Measurements from ENCODE around the gene PRRT3.

PRRT3 gene

DNA sequence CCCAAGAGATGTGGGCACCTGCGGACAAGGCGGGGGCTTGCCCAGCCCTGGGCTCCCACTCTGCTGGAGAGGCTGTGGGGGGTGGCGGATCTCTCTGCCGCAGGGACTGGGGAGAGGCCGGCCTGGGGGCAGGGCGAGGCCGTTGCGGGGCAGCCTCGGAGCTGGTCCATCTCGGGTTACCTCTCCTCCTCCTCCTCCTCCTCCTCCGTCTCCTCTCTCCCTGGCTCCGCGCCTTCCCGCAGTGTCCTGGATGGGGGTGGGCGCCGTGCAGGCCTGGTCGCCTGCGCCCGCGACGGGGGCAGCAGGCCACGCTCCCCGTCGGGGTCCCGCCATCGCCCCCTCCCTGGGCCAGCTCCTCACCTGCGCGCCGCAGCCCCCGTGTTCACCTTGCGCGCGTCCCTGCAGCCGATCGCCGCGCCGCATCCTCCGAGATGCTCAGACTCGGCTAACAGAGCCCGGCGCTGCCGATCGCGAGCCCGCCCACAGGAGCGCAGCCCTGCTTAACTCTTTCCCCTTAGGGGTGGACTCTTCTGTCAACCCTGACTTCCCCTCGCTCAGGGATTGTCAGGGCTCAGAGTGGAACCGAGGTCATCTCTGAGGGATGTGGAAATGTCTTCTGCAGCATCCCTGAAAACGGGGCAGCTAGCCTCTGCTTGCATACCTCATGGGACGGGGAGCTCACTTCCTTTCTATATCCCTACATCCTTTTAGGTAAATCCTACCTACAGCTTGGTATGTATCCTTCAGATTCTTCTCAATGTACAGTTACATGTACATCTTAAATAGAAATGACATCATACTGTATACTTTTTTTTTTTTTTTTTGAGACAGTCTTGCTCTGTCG, at the start of gene PRRT3:
Gene PRRT3, minus strand, starts transcription at position 447 of the 844 bp plus-strand sequence. CDS start 2,293 bp downstream, outside the sequence.
- peak; percentile 78 for DNase-seq (ENCODE audit: low spot score)

DNA sequence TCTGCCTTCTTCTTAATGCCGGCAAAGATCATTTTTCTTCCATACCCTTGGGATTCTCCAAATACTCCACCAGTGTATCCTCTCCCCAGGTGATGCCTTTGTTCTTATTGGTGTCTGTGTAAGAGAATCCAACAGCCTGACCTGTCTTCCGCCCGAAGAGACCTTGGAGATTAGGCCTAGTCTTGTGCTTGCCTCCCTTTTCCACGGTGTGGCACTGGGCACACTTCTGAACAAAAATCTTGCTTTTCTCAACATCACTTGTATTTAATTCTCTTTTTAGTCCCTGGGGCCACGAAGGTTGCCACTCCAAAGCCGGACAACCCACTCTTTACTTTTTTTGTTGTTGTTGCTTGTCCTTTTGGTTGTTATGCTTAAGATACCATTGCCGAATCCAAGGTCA, 48.5 kb upstream of the PRRT3 start:
- no peak for DNase-seq (ENCODE audit: low spot score)

DNA sequence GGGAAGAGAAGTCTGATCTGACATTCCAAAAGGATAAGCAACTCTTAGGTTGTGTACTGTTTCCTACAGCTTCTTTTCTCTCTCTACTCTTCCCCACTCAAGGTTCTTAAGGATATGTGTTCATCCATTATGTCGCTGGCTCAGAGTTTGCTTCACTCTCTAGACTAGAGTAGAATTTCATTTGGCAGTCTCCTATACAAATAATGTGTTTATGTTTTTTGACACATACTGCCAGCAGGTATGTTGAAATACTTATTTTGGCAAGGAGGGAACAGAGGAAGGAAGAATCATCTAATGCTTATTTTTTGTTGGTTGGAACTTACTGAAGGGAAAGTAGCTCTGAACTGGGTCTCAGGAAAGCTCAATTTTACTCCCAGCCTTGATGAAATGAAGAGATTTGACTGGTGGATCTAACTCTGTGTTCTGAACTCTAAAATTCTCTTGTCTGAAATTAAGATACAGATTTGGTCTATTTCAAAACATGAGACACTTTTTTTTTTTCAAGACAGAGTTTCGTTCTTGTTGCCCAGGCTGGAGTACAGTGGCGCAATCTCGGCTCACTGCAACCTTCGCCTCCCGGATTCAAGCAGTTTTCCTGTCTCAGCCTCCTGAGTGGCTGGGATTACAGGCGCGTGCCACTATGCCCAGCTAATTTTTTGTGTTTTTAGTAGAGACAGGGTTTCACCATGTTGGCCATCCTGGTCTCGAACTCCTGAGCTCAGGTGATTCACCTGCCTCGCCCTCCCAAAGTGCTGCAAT, 42.1 kb upstream of the PRRT3 start:
- peak; percentile 20 for DNase-seq (ENCODE audit: low spot score)

DNA sequence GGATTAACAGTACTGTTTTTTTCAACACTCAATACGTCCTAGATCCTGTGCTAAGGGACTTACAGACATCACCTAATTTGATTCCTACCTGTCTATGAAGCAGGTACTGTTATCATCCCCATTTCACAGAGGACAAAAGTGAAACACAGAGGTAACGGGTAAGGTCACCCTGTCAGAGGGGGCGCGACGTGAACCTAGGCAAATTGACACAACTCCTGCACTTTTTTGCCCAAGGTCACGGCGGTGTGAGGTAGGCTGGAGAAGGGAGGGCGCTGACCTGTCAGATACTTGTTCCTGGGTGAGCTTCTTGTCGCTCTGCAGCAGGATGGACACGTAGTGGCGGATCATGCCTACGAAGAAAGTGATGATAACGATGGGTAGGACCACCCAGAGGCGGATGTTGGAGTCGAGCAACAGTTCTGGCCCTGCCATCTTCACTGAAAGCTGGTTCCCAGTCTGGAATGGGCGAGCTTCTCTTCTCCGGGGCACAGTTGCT, 34.1 kb upstream of the PRRT3 start:
- DNase-seq (ENCODE audit: low spot score), result no peak

DNA sequence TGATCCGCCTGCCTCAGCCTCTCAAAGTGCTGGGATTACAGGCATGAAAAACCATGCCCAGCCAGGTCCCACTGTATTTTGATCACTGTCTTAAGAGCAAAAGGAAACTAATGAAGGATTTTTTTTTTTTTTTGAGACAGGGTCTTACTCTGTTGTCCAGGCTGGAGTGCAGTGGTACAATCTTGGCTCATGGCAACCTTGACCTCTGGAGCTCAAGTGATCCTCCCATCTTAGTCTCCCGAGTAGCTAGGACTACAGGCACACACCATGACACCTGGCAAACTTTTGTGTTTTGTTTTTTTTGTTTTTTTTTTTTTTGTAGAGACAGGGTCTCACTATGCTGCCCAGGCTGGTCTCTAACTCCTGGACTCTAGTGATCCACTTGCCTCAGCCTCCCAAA, 28.0 kb upstream of the PRRT3 start:
- DNase-seq (ENCODE audit: low spot score), result no peak

DNA sequence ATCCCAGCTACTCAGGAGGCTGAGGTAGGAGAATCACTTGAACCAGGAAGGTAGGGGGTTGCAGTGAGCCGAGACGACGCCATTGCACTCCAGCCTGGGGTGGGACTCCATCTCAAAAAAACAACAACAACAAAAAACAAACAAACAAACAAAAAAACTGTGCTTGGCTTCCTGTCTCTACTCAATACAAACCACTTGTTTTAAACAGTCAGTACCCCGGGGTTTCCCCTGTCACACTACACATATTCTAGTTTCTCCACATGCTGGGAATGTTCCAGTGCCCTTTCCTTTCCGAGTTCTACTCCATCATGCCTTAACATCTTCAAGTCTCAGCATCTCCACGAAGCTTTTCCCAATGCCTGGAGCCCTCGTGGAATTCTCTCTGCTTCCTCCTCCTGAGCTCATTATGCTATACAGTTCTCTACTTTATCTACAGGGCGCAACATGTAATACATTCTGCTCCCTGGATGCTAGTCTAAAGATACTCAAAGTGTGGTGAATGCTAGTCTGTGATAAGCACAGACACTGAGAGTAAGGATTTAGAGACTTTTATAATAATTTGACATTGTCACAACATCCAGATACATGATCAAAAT, 26.6 kb upstream of the PRRT3 start:
- DNase-seq (ENCODE audit: low spot score), result no peak

DNA sequence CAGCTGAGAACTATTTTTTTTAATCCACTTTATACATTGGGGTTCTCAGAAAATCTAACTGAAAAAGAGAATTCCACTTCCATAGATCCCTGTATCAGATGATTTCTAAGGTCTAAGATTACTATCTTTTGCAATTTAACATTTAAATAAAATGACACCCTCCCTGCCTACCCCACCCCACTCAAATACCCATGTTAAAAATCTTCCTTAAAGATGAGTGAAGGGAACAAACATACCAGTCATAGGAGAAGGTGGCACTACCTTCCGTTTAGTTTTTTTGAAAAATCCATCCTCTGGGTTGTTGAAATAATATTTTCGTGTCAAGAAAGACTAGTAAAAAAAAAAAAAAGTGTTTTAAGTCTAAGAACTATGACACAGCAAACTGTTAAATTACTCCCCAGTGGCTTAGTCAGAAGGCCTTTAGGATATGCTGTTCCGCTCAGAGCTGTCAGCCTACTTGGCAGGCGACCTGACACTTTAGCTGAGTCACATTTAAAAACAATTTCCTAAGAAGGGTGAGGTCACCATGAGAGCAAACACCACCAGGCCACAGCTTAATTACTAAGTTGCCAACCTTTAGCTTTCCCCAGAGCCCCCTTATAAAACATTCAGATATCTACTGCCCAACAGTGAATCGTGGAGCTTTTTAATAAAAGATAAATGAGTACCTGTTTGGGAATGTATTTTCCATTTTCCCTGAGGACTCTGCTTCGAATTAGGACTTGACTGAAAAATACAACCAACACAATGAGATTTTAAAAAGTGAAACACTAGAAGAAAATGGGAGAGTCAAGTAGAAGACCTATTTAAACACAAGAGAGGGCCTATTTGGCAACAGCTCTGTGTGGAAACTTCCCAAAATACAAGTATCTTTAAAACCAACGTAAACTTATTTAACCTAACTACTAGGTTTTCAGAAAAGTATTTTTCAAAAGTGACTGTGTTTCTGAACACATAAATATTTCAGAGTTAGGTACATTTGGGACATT, 24.8 kb upstream of the PRRT3 start:
- DNase-seq (ENCODE audit: low spot score), result peak; percentile 88

DNA sequence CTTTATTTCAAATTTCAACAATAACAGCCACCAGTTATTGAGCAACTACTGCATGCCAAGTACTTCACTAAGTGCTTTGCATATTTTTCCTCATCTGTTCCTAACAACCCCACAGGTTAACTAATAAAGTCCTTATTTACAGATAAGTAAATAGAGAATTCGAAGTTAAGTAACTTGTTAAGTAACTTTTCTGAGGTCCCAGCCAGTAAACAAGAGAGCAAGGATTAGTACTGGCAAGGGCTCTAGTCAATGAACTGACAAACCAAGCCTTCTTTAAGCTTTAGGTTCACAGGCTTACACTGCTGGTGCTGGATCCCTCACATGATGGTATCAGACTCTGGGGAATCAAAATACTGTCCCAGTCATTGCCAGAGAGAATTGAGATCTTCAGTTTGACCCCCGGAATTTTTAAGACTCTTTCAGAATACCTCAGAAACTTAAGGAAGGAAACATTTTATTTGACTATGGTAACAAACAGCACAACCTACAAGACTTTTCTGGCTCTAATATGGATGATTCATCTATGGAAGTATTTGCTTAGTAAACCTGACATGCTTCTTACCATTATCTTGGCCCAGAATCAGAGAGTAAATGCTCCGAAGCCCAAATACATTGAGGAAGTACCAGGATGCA, 17.9 kb upstream of the PRRT3 start:
- peak; percentile 74 for DNase-seq (ENCODE audit: low spot score)

DNA sequence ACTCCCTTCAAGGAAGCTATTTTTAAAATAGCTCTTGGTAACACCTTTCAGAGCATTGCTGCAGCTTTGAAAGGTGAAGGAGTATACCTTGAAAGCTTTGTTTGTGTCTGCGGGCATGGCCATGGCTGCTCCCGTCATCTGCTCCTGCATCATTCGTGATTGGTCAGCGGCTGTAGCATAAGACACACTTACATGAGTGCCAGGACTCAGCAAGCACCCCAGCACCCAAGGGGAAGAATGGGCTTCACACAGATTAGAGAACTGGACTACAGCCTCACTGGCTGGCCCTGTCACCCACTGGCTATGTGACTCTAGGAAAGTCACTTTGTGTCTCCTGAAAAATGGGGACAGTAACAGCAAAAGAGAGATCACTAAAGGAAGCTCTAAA, 17.4 kb upstream of the PRRT3 start:
- no peak for DNase-seq (ENCODE audit: low spot score)

DNA sequence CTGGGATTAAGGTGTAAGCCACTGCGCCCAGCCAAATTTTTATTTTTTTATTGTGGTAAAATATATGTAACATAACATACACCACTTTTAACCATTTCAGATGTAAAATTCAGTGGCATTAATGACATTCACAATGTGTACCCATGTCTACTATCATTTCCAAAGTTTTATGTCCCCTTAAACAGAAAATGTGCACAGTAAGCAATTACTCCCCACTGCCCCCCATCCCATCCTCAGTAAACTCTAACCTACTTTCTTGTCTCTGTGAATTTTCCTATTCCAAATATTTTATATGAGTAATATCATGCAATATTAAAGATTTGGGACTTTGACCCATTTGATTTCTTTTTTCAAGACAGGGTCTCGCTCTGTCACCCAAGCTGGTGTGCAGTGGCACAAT, 14.6 kb upstream of the PRRT3 start:
- DNase-seq (ENCODE audit: low spot score), result no peak

DNA sequence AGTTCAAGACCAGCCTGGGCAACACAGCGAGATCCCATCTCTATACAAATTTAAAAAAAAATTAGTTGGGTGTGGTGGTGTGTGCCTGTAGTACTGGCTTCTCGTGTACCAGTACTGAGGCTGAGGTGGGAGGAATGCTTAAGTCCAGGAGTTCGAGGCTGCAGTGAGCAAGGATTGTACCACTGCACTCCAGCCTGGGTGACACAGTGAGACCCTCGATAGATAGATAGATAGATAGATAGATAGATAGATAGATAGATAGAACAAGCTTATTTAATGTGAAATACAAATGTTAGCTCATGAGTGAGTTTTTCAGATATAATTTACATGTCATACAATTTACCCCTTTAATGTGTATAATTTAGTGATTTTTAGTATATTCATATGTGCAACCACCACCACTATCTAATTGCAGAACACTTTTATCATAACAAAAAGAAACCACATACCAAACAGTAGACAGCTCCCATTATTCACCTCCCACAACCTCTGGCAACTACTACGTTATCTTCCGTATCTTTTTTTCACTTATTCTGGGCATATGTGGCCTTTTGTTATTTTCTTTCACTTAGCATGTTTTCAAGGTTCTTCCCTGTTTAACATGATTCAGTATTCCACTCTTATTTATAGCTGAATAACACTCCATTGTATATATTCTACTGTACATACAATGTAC, 13.1 kb upstream of the PRRT3 start:
- DNase-seq (ENCODE audit: low spot score), result no peak

DNA sequence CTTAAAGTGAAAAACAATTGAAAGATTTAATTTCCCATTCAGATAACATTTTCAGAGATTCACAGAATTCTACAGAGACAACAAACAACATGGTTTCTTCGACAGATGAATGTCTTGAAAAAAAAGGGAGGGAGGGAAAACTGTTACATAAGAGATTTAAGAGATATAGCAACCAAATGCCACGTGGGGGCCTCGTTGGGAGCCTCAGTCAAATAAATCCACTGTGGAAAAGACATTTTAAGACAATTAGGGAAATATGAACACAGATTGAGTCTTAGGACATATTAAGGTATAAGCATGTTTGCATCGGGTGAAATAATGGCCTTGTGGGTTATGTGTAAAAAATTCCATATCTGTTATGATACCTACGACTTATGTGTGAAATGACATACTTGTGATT, 5.0 kb upstream of the PRRT3 start:
- DNase-seq (ENCODE audit: low spot score), result peak; percentile 48

DNA sequence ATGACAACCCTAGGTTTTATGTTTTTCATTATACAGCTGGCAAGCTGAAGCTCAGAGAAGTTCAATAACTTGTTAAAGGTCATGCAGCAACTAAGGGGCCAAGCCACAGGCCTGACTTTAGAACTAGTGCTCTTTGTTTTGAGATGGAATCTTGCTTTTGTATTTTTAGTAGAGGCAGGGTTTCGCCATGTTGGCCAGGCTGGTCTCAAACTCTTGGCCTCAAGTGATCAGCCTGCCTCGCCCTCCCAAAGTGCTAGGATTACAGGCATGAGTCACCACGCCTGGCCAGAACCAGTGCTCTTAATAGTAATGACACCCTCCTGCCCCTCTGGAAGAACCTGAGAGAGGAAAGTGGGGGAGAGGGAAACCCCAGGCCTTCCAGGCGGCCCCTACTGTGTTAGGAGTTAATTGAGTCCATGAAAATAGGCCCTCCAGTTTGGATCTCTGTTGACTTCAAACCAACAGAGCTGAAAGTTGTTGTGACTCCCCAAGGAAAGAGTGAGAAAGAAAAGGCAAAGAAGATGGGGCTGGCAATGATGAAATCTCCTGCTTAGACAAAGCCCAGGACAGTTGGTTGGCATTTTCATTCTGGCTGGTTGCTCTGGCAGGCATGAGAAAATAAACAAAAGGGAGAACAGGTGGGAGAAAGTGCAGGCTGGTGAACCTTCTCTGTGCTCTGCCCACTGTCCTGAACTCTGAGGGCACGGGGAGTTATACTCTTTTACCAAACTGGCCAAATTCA, 3.6 kb upstream of the PRRT3 start:
- DNase-seq (ENCODE audit: low spot score), result no peak

DNA sequence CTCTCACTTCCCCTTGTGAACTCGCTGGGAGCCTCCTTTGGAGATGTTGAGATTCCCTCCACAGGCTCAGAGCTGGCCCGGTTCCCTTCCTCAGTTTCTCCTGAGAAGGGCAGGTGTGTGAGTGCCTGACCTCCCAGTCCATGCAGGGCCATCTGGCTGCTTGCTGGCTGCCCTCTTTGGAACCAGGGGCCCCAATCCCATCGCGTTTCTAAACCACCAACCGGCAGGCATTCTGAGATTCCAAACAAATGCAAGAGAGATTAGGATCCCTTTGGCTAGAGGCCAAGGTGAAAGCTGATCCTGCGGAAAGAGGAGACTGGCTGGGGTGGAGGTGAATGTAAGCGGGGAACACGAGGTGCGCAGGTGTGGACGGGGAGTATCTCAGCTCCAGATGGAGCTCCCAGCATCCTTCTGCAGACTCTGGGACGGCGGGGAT, 2.9 kb upstream of the PRRT3 start:
- no peak for DNase-seq (ENCODE audit: low spot score)

DNA sequence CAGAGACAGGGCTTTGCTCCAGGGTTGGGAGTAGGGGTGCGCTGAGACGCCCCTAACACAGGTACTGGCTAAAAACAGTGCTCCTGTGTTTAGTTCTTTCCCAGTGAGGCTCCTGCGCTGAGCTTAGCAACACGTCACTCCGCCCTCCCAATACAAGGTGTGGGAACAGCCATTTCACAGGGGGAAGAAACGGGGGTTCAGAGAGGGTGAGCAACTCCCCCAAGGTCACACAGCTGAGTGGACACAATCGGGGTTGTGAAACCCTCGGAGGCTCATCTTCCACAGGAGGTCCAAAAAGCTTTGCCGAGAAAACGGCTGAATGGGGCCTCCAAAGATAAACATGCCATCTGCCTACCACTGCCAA, 628 bp downstream of the PRRT3 start:
- DNase-seq (ENCODE audit: low spot score), result no peak

DNA sequence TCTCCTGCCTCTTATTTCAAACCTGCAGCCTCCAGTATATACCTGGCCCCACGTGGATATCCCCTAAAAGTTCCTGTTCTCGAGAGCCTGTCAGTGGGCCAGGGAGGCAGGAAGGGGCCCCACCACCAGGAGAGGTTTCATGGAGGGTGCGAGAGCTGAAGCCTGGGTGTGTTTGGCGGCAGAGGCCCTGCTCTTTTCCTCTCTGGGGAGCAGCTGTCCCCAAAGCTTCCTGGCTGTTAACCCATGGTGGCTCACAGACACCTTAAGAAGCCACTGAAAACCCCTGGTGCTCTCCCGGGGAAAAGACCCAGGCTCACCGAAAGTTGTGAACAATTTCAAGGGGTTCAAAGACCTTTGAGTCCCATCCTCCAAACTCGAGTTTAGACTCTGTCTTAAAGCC, 1.1 kb downstream of the PRRT3 start:
- no peak for DNase-seq (ENCODE audit: low spot score)

DNA sequence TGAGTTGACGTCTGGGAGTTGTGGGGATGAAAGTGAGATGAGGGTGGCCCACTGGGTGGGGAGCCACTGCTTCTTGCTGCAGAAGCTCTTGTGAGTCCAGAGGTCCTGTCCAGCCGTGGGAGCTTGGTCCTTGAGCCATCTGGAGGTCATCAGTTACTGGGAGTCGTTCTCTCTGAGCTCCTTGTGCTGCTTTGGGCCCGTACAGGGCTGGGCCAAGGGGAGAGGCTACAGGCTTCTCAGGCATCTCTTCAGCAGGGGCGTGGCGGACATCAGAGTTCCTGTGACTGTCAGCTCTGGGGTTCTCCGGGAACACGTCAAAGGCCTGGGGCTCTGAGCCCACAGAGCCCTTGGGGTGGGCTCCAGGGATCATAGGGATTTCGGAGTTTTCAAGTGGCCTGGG, 2.6 kb downstream of the PRRT3 start:
- no peak for DNase-seq (ENCODE audit: low spot score)

DNA sequence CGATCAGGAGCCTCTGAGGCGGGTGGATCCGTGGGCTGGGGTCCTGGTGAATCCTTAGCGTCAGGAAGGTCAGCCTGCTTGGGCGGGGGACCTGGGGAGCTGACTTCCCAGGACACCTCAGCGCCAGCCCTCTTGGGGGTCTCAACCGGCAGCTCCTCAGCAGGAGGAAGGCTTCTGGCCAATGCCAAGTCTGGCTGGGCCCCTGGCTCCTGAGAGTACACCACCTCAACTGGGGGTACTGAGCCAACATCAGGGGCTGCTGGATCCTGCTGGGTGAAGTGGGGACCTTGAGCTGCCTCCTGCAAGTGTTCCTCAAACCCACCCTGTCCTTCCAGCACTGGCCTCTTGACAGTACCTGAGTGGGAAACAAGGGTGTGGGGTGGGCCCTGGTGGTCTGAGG, 3.1 kb downstream of the PRRT3 start:
- DNase-seq (ENCODE audit: low spot score), result no peak

DNA sequence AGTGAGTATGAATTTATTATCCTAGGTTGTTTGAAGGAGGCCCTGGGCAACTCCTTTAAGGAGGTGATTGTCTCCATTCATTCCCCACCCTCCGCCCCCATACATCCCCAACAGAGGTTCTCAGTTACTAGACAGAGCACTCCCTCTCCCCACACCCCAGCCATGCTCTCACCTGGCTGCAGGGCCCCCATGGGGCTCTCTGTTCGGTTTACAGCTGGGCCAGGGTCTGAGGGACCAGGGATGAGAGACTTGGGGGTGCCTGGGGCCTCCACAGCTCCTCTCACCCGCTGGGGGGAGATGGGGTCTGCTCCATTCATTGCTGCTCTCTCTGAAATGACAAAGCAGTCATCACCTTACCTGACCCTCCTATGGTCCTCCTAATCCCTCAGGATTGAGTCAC, 3.6 kb downstream of the PRRT3 start:
- no peak for DNase-seq (ENCODE audit: low spot score)

Measured in GM03348 (cell line).